HG03103 (cell line): Measurements from ENCODE around the gene GRAPL.
"Not testable (repeated sequence)": the region's sequence is repeated elsewhere in the genome, so short reads cannot be mapped to it uniquely, and the experiment has no call there.

Experiments used
- ATAC-seq: cut with Tn5 transposase; IDR thresholded peaks from one replicate; pipeline ENCODE4 v1.9.1; 2021; ENCODE audit warnings: low read depth; ENCODE audit not compliant: unreplicated experiment

The GRAPL gene

GRCh38 chr17:19127148-19127980, at the start of gene GRAPL:
Gene GRAPL (plus strand): TSS chr17:19127589. CDS start chr17:19127620, 31 bp downstream.
- ATAC-seq = not testable (repeated sequence)

- ATAC-seq = not testable (repeated sequence)
These were observed 38.3 kb upstream of the GRAPL start for GRCh38 chr17:19088804-19089685.

- ATAC-seq = not testable (repeated sequence)
These were observed 37.2 kb upstream of the GRAPL start for GRCh38 chr17:19090058-19090772.

- not testable (repeated sequence) for ATAC-seq
These were observed 34.4 kb upstream of the GRAPL start for GRCh38 chr17:19092737-19093683.

GRCh38 chr17:19093684-19094438, 33.5 kb upstream of the GRAPL start:
- ATAC-seq = not testable (repeated sequence)

GRCh38 chr17:19108517-19108916, 18.9 kb upstream of the GRAPL start:
- ATAC-seq = not testable (repeated sequence)

- not testable (repeated sequence) for ATAC-seq
These were observed 16.9 kb upstream of the GRAPL start for GRCh38 chr17:19110189-19111097.

GRCh38 chr17:19111111-19111711, 16.2 kb upstream of the GRAPL start:
- not testable (repeated sequence) for ATAC-seq

- ATAC-seq = not testable (repeated sequence)
These were observed 15.5 kb upstream of the GRAPL start for GRCh38 chr17:19111801-19112458.

GRCh38 chr17:19112459-19112826, 14.9 kb upstream of the GRAPL start:
- not testable (repeated sequence) for ATAC-seq

GRCh38 chr17:19118695-19119094, 8.7 kb upstream of the GRAPL start:
- ATAC-seq = not testable (repeated sequence)

- ATAC-seq = not testable (repeated sequence)
These were observed 2.1 kb upstream of the GRAPL start for GRCh38 chr17:19125289-19125688.

GRCh38 chr17:19129500-19129899, 2.1 kb downstream of the GRAPL start:
- ATAC-seq = not testable (repeated sequence)

- not testable (repeated sequence) for ATAC-seq
These were observed 3.7 kb downstream of the GRAPL start for GRCh38 chr17:19131108-19131507.

GRCh38 chr17:19131772-19132171, 4.4 kb downstream of the GRAPL start:
- not testable (repeated sequence) for ATAC-seq

GRCh38 chr17:19133793-19134192, 6.4 kb downstream of the GRAPL start:
- not testable (repeated sequence) for ATAC-seq

- not testable (repeated sequence) for ATAC-seq
These were observed 8.0 kb downstream of the GRAPL start for GRCh38 chr17:19135391-19135790.
